Muscle of back (tissue), 11 donors: Measurements from ENCODE around the gene MEGF9. TPM values are rescaled to one million over a fixed set of nuclear protein-coding genes. Genes with fewer than 3 reads are reported as not detected.

Experiments used
- DNase-seq, 3 donors: peaks; one replicate each; pipeline versions ENCODE4 v3.0.0 to v3.0.0-alpha.2; 2013
- polyA plus RNA-seq, 10 donors: library from polyadenylated mRNA; unstranded; fragments of 120-200 nt; gene quantifications; one replicate each; pipeline ENCODE4 v1.2.1, GENCODE V29; 2013; ENCODE audit not compliant: insufficient read length in 10 of 10

The MEGF9 gene
- polyA plus RNA-seq, 10 donors, result 5.5 to 12.1 (median 7.6) TPM

- no peak for DNase-seq
Measured at GRCh38 chr9:120708526-120709224, 5.6 kb downstream of the MEGF9 start.

- no peak for DNase-seq
Measured at GRCh38 chr9:120707170-120707569, 7.1 kb downstream of the MEGF9 start.

GRCh38 chr9:120705174-120705573, 9.1 kb downstream of the MEGF9 start:
- no peak for DNase-seq

- no peak for DNase-seq
Measured at GRCh38 chr9:120702075-120702474, 12.2 kb downstream of the MEGF9 start.

- DNase-seq, result no peak
Measured at GRCh38 chr9:120701248-120701647, 13.0 kb downstream of the MEGF9 start.

- no peak for DNase-seq
Measured at GRCh38 chr9:120698766-120699165, 15.5 kb downstream of the MEGF9 start.

GRCh38 chr9:120697448-120697847, 16.8 kb downstream of the MEGF9 start:
- DNase-seq, result no peak

- no peak for DNase-seq
Measured at GRCh38 chr9:120696551-120697230, 17.6 kb downstream of the MEGF9 start.

GRCh38 chr9:120694559-120694958, 19.7 kb downstream of the MEGF9 start:
- DNase-seq, result no peak

GRCh38 chr9:120693700-120694008, 20.6 kb downstream of the MEGF9 start:
- DNase-seq, result no peak

GRCh38 chr9:120692901-120693699, 21.2 kb downstream of the MEGF9 start:
- DNase-seq, result peak in 1 of 3 donors; percentile 39

- DNase-seq, result no peak
Measured at GRCh38 chr9:120690372-120690771, 23.9 kb downstream of the MEGF9 start.

- no peak for DNase-seq
Measured at GRCh38 chr9:120689860-120690259, 24.4 kb downstream of the MEGF9 start.

GRCh38 chr9:120688758-120689157, 25.5 kb downstream of the MEGF9 start:
- no peak for DNase-seq

- no peak for DNase-seq
Measured at GRCh38 chr9:120683150-120683549, 31.1 kb downstream of the MEGF9 start.

GRCh38 chr9:120681121-120681520, 33.1 kb downstream of the MEGF9 start:
- no peak for DNase-seq

GRCh38 chr9:120680579-120680978, 33.7 kb downstream of the MEGF9 start:
- DNase-seq, result no peak

GRCh38 chr9:120680161-120680560, 34.1 kb downstream of the MEGF9 start:
- no peak for DNase-seq

- DNase-seq, result no peak
Measured at GRCh38 chr9:120677965-120678364, 36.3 kb downstream of the MEGF9 start.

GRCh38 chr9:120676767-120677402, 37.4 kb downstream of the MEGF9 start:
- no peak for DNase-seq

GRCh38 chr9:120668399-120668798, 45.9 kb downstream of the MEGF9 start:
- DNase-seq, result no peak

- no peak for DNase-seq
Measured at GRCh38 chr9:120663950-120664349, 50.3 kb downstream of the MEGF9 start.
